Measurements from ENCODE around the gene RDH16. TPM values are rescaled to one million over a fixed set of nuclear protein-coding genes. Genes with fewer than 3 reads are reported as not detected.

RDH16 gene
- total RNA-seq, 1 experiment from 2014 or later: 0.59 TPM

DNA sequence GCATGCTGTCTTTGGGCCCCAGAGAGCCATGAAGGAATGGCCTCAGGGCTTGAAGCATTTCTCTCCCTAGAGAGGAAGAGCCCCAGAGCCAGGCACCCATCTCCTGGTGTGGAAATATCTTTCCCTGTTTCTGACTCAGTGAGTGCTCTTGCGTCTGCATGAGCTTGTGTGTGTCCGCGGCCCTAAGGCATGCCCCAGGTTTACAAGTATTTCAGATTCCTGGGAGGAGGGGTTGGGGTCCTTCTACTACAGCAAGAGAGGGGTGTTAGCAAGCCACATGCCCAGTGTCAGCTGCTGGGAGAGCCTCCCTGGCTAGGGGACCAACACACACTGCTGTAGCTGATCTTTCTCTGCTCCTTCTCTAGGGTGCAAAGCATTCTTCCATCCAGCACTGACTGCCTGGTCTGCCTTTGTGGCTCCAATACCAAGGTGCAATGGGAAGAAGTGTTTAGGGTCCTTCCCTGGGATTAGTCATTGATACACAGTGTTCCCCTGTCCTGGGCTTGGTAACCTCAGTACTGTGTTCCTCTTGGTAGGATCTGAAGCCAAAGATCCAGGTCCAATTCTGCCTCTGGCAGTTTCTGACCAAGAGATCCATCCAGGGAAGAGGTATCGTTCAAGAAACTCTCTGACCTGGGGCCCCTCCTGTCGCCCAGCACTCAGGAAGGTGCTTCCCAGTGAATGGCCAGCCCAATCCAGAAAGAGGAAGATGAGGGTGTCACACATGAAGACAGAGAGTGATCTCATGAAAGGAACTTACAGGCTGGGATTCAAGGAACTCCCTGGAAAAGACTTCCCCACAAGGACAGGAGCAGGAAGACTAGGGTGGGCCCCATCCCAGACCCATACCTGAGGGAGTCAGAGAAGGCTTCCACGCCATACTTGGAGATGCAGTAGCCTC, 3.1 kb downstream of the RDH16 start:
- no peak overlapping the region for H3K27ac ChIP-seq (ENCODE audit: low read depth, low read length)
- no peak for ATAC-seq
- RAD21 ChIA-PET (ENCODE audit: low non-redundant PET in 1 of 2, low total read pairs in 2 of 2, uncharacterized antibody in 2 of 2, unreplicated experiment in 2 of 2): no interaction called here

More for the DNA sequence above, 3.1 kb downstream of the RDH16 start:
- Histone ChIP-seq H3K9me3 (ENCODE audit: control insufficient read depth in 1 of 2, insufficient read depth in 1 of 2, low read depth in 1 of 2, low read length in 2 of 2) (no peaks in the 10 kb centered on the region), H3K4me2 (ENCODE audit: low read length) (no peak overlapping the region), H3K36me3 (ENCODE audit: control insufficient read depth in 1 of 2, insufficient read depth in 2 of 2, low read length in 2 of 2) (no peaks in the 10 kb centered on the region), H3K9me2 (ENCODE audit: insufficient read depth) (no peaks in the 10 kb centered on the region), H3K27me3 (ENCODE audit: insufficient read depth, low read length) (no peaks in the 10 kb centered on the region), H3K9ac (ENCODE audit: low read length) (no peak overlapping the region), H3K79me2 (ENCODE audit: insufficient read depth, low read length) (no peaks in the 10 kb centered on the region), H3K4me3 (replicated peaks in 1 of 2; ENCODE audit: low read depth in 1 of 2, low read length in 2 of 2) (no peak overlapping the region), H2AFZ (ENCODE audit: low read depth, low read length, poor library complexity, severe bottlenecking) (no peak overlapping the region), H4K20me1 (ENCODE audit: insufficient read depth) (no peaks in the 10 kb centered on the region), H3K4me1 (ENCODE audit: control insufficient read depth in 1 of 2, insufficient read depth in 2 of 2, low read length in 2 of 2) (peaks cover 0 to 5% of the 10 kb centered on the region in 2 experiments; a peak in 1 of 4 replicates)
- ChIA-PET POLR2A (no interaction called here), CTCF (no interaction called here)
- intact Hi-C loops (cut with micrococcal nuclease): no loop called here
- no peak for DNase-seq (ENCODE audit: low read depth, low spot score)
- TF ChIP-seq SP1 (IDR thresholded peaks at IDR 0.05; ENCODE audit: low read depth): no peak
- TF ChIP-seq, protein P1, sequence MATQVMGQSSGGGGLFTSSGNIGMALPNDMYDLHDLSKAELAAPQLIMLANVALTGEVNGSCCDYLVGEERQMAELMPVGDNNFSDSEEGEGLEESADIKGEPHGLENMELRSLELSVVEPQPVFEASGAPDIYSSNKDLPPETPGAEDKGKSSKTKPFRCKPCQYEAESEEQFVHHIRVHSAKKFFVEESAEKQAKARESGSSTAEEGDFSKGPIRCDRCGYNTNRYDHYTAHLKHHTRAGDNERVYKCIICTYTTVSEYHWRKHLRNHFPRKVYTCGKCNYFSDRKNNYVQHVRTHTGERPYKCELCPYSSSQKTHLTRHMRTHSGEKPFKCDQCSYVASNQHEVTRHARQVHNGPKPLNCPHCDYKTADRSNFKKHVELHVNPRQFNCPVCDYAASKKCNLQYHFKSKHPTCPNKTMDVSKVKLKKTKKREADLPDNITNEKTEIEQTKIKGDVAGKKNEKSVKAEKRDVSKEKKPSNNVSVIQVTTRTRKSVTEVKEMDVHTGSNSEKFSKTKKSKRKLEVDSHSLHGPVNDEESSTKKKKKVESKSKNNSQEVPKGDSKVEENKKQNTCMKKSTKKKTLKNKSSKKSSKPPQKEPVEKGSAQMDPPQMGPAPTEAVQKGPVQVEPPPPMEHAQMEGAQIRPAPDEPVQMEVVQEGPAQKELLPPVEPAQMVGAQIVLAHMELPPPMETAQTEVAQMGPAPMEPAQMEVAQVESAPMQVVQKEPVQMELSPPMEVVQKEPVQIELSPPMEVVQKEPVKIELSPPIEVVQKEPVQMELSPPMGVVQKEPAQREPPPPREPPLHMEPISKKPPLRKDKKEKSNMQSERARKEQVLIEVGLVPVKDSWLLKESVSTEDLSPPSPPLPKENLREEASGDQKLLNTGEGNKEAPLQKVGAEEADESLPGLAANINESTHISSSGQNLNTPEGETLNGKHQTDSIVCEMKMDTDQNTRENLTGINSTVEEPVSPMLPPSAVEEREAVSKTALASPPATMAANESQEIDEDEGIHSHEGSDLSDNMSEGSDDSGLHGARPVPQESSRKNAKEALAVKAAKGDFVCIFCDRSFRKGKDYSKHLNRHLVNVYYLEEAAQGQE (IDR thresholded peaks at IDR 0.05; ENCODE audit: low read depth): no peak
- no TSS peak for BruUV-seq (replicated peaks)
